HUDEP-2 (cell line): ENCODE results near the gene RANBP3.
"Not testable (repeated sequence)": the region's sequence is repeated elsewhere in the genome, so short reads cannot be mapped to it uniquely, and the experiment has no call there.

Experiments used
- DNase-seq, 76 experiments: peaks; one replicate each; lab custom pipeline; 2025; ENCODE audit not compliant: unreplicated experiment in 76 of 76; lab: John Stamatoyannopoulos, UW

Gene RANBP3

GRCh38 chr19:5989388-5990074 is 11.6 kb upstream of the RANBP3 start:
- no peak for DNase-seq

DNA sequence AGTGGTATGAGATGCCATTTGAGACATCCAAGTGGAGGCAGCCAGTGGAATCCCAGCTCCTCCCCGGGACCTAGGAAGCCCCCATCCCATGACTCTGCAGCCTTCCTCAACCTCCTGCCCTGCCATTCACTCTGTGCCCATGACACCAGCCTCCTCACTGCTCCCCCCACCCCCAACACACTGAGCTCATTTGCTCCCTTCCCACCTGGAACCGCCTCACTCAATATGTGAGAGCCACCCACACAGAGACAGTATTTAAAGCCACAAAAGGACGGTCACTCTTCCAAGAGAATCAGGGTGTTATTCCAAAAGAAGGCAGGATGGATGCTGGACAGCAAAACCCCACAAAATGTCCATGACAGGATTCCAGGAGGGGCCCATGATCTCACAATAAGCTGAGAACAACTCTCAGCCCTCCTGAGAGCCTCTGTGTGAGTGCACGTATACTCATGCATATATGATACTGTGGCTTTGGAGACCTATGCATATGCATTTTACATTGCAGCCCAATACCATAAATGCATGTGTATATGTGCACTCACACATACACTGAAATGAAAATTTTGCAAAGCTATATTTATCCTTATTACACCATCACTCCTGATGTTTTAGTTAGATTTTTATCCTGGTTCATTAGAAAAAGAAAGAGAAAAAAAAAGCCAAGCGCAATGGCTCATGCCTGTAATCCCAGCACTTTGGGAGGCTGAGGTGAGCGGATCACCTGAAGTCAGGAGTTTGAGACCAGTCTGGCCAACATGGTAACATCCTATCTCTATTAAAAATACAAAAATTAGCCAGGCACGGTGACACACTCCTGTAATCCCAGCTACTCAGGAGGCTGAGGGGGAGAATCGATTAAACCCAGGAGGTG is 10.8 kb upstream of the RANBP3 start:
- peak in 1 of 76 experiments; percentile 13 for DNase-seq

GRCh38 chr19:5987077-5987818 is 9.3 kb upstream of the RANBP3 start:
- peak in 63 of 76 experiments; percentile 17 to 84 (median 62) for DNase-seq

- not testable (repeated sequence) for DNase-seq
Measured at GRCh38 chr19:5985837-5986236, 7.9 kb upstream of the RANBP3 start.

- DNase-seq: peak in 42 of 76 experiments; percentile 14 to 78 (median 34)
Measured at GRCh38 chr19:5985098-5985783, 7.3 kb upstream of the RANBP3 start.

DNA sequence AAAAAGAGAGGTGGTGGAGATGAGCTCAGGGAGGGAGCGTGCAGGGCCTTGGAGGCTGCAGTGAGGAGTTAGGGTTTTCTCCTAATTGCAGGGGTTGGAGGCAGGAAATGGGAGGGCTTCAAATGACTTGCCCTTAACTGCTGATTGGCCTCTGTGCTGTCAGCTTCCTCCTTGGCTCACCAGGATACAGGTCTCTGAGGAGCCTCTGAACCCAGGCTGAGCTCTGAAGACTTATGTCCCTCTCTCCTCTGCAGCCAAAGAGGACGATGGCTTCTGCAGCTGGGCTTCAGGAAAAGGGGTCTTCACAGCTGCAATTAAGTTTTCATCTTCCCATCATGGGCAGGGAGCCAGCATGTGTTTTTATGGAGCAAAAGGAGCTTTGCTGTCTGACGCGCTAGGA is 6.7 kb upstream of the RANBP3 start:
- no peak for DNase-seq

- DNase-seq: no peak
Measured at GRCh38 chr19:5983367-5983955, 5.5 kb upstream of the RANBP3 start.

- peak in 1 of 76 experiments; percentile 26 for DNase-seq
Measured at GRCh38 chr19:5978606-5979552, 939 bp upstream of the RANBP3 start.

DNA sequence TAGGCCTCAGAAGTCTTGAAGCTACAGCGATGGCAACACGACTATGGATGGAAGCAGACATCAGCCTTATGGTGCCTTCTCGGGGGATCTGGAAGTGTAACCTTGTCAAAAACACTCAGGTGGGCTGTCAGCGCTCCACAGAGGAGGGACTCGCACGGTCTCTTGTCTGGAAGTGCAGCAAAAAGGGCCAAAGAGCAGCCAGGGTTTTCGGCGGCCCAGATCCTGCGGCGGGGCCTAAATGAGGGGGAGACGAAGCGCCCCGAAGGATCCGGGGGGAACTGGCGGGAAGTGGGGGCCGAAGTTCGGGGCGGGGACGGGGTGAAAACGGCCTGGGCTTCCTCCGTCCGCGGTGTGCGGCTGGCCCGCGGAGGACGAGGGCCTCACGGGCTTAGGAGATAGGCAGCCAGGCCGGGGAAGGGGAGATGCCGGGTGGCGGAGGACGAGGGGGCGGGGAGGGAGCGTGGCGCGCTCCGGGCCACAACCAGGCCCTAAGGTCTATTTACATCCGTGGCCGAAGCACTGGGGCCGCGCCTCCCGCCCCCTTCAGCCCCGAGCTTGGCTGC is 637 bp downstream of the RANBP3 start:
- peak in 1 of 76 experiments; percentile 44 for DNase-seq

DNA sequence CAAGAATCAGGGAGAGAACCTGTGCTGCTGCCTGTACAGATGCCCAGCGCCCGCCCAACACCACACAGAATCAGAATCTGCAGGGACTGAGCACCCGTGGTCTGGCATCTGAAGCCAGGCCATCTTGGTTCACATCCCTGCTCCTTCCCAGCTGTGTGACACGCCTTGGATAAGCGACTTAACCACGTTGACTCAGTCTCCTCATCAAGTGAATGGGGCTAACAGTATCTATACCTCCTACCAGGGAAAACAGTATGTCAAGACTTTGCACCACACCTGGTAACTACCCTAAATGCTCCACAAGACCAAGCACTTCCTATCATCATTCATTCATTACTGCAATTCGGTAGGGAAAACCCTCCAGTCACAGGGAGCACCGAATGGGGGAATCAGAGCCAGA is 1.2 kb downstream of the RANBP3 start:
- no peak for DNase-seq

DNA sequence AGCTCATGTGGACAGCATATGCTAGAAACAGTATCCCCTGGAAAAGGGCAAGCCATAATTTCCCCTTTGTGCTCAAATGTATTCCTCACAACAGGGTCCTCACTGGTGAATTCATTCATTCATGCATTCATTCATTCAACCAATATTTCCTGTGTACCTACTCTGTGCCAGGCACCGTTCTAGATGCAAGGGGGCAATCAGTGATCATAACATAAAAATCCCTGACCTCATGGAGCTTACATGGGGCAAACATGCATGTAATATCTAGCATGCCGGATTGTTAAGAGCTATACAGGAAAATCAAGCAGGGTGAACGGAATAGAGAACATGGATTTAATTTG is 2.6 kb downstream of the RANBP3 start:
- no peak for DNase-seq

GRCh38 chr19:5974721-5975387 is 3.1 kb downstream of the RANBP3 start:
- no peak for DNase-seq

- no peak for DNase-seq
Measured at GRCh38 chr19:5973867-5974635, 3.9 kb downstream of the RANBP3 start.

- no peak for DNase-seq
Measured at GRCh38 chr19:5973376-5973775, 4.6 kb downstream of the RANBP3 start.

DNA sequence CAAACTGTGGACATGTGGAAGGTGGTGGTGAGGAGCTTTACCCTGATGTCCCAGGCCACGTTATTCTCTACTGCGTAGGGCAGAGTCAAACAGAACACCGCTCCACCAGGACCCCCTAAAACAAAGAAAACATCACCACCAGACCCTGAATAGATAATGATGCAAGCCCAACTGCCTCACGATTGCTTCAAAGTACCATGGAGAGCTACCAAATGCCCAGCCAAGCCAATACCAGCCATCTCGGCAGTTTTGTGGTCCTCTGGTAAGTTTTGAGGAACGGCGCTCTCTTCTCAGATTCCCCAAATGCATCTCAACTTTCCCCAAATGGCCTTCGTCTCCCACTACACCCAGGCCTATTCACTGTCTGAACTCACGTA is 5.6 kb downstream of the RANBP3 start:
- no peak for DNase-seq

GRCh38 chr19:5971714-5972354 is 6.1 kb downstream of the RANBP3 start:
- DNase-seq: no peak

GRCh38 chr19:5969476-5969875 is 8.5 kb downstream of the RANBP3 start:
- no peak for DNase-seq
